ENCODE results near the gene ATP1A1. TPM values are rescaled to one million over a fixed set of nuclear protein-coding genes. Genes with fewer than 3 reads are reported as not detected.

Gene ATP1A1
- total and polyA plus RNA-seq, 9 of the 15 experiments (the other 6 are each of a cell fraction or from before 2014, with no cell fraction given), result 99.3 to 513 (median 234) TPM

- intact Hi-C loops (cut with micrococcal nuclease) (no loop called here), in situ Hi-C loops (cut with MboI) (no loop called here)
- Histone ChIP-seq H3K9me3 (replicated peaks; ENCODE audit: control insufficient read depth, insufficient read depth, low read depth, low read length) (no peaks in the 10 kb centered on the region), H3K27ac (ENCODE audit: extremely low read depth, low read depth, low read length) (no peak overlapping the region), H3K9ac (ENCODE audit: insufficient read depth in 1 of 2, low read depth in 2 of 2, low read length in 2 of 2) (peak overlapping the region in 1 of 2 experiments; percentile 53; a peak in 1 of 4 replicates), H3K4me2 (ENCODE audit: insufficient read depth, low read length) (no peak overlapping the region), H3K36me3 (ENCODE audit: control insufficient read depth, insufficient read depth, low read length) (no peaks in the 10 kb centered on the region), H3K27me3 (ENCODE audit: control insufficient read depth in 2 of 2, insufficient read depth in 2 of 2, low read length in 2 of 2) (no peaks in the 10 kb centered on the region), H3K4me3 (no peak overlapping the region), H4K20me1 (replicated peaks; ENCODE audit: control insufficient read depth, insufficient read depth, low read length) (no peaks in the 10 kb centered on the region), H3K79me2 (ENCODE audit: control insufficient read depth, insufficient read depth, low read length) (no peaks in the 10 kb centered on the region), H3K9me1 (ENCODE audit: control insufficient read depth, insufficient read depth, low read length) (no peaks in the 10 kb centered on the region), H2AFZ (ENCODE audit: low read depth, low read length) (peak overlapping the region; percentile 25), H3K4me1 (replicated peaks in 1 of 2; ENCODE audit: control insufficient read depth in 2 of 2, insufficient read depth in 2 of 2, low read length in 2 of 2) (peaks cover 20 to 29% of the 10 kb centered on the region in 2 experiments; a peak in 4 of 5 replicates)
- ChIA-PET POLR2A (interaction anchor here (0.6 to 2.6 kb wide), 3 partner anchors 11 to 24 kb away, joined by 3 to 13 read pairs (median 3); no protein-coding TSS in a partner anchor), CTCF (ENCODE audit: low intra/inter-chr PET ratio) (no interaction called here)
- 0 out of 3 replicates have a peak, but pooled peaks have one; percentile 7 for ATAC-seq
- FAIRE-seq, result peak; percentile 19
- WGBS (ENCODE audit: insufficient coverage, low coverage, missing lambda C conversion rate), result 58% methylated on average over 2 of the region's 2 CpGs
- peak in 1 of 4 experiments; percentile 71 for DNase-seq (ENCODE audit: extremely low read depth in 1 of 4, low spot score in 3 of 4)
- no TSS peak for BruUV-seq (replicated peaks)
- TF ChIP-seq C11orf30 (IDR thresholded peaks at IDR 0.05; ENCODE audit: low read depth) (no peak), MTA2 (IDR thresholded peaks at IDR 0.05; ENCODE audit: low read depth) (0 out of 2 replicates have a peak, but pooled peaks have one; percentile 7), MIER1 (IDR thresholded peaks at IDR 0.05; ENCODE audit: low read depth) (peak; percentile 26; the same call in 1 of the 2 replicates), RFX1 (IDR thresholded peaks at IDR 0.05) (no peak), MEF2D (tag; conservative IDR thresholded peaks at IDR 0.05; ENCODE audit: low read depth) (peak; percentile 66; the same call in 1 of the 2 replicates), SMARCA5 (IDR thresholded peaks at IDR 0.05) (peak; percentile 18; the same call in 1 of the 2 replicates), GATAD2B (IDR thresholded peaks at IDR 0.05; ENCODE audit: borderline replicate concordance) (no peak), SMARCA4 (IDR thresholded peaks at IDR 0.05) (peak; percentile 60; the same call in 1 of the 2 replicates), NBN (IDR thresholded peaks at IDR 0.05; ENCODE audit: low read depth) (no peak), ZNF407 (IDR thresholded peaks at IDR 0.05; ENCODE audit: low read depth) (peak; percentile 34; the same call in 1 of the 2 replicates), PRDM10 (IDR thresholded peaks at IDR 0.05; ENCODE audit: partially characterized antibody) (peak; percentile 54), HCFC1 (IDR thresholded peaks at IDR 0.05; ENCODE audit: low read depth, low read length) (no peak)
These were observed 56.9 kb downstream of the ATP1A1 start for GRCh38 chr1:116429821-116430374.
